ENCODE data around the gene CFI.

CFI gene

GRCh38 chr4:109729718-109730618, 71.8 kb downstream of the CFI start, which contains the start of gene PLA2G12A:
Gene PLA2G12A (minus strand): TSS chr4:109730070. CDS start chr4:109729809, 261 bp downstream.
- peak; percentile 77 for DNase-seq

DNA sequence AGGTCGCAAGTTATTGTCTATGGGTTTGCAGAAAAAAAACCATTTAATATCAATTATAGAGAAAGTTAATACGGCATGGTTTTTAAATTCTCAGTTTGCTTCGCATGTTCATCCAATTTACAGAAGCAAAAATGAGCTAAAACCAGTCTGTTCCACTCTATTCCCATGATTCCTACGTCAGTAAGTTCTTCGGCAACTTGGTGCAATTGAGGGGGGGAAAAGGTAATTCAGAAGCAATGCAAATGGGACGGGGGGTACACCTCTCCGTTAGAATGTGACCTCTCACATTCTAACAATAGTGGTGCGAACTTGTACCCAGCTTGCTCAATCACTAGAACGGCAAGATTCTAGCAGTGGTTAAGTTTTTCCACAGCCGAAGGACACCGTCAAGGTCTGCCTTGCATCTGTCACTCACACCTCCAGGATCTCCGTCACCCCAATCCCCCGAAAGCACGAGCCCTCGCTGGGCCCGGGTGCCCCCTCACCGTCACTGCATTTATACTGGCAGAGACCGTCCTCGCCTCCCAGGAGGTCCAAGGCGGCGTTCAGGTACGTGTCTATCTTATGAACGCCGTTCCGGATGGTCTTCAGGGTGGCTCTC, 72.6 kb downstream of the CFI start:
- DNase-seq: peak; percentile 45

DNA sequence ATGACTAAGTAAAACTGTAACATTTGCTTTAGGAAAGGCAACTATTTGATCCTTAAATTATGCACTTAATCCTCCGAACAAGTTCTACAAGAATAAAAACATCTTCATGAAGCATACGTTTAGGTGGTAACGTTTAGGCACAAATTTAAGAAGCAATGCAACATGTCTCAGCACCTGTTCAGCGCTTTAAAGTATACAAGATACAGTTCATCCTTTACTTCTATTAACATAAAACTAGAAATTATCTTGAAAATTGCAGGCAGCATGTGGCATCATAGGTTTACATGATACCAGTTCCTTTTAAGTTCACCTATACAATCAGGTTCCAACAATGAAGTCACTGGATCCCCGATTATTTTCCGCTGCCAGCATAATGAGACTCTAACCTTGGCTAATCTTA, 73.4 kb downstream of the CFI start:
- DNase-seq: no peak

GRCh38 chr4:109723110-109723509, 78.7 kb downstream of the CFI start:
- DNase-seq: no peak

DNA sequence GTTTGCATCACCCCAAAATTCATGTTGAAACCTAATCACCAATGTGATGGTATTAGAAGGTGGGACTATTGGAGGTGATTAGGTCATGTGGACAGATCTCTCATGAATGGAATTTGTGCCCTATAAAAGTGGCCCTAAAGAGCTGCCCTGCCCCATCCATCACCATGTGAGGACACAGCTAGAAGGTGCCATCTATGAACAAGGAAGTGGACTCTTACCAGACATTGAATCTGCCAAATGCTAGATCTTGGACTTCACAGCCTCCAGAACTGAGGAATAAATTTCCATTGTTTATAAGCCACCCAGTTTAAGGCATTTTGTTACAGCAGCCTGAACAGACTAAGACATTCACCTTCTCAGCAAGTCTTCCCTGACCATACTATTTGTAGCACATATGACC, 79.4 kb downstream of the CFI start:
- no peak for DNase-seq

- no peak for DNase-seq
Observed at GRCh38 chr4:109721033-109721432, 80.8 kb downstream of the CFI start.

- DNase-seq: no peak
Observed at GRCh38 chr4:109719604-109720003, 82.2 kb downstream of the CFI start.

DNA sequence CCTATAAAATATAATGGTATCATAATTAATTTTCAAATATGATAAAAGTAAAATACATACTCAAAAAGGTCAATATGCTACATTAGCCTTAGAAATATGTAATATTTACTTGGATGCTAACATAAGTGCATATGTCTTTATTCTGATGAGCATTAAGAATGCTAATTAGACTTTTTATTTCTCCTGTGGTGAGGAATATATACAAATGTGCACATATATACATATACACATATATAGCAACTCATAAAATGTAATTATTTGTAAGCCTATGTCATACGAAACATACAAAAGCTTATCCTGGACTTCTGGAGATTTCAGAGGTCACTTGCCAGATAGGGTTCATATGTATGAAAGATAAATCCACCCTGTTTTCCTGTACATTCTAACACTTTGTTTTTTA, 83.0 kb downstream of the CFI start:
- no peak for DNase-seq

DNA sequence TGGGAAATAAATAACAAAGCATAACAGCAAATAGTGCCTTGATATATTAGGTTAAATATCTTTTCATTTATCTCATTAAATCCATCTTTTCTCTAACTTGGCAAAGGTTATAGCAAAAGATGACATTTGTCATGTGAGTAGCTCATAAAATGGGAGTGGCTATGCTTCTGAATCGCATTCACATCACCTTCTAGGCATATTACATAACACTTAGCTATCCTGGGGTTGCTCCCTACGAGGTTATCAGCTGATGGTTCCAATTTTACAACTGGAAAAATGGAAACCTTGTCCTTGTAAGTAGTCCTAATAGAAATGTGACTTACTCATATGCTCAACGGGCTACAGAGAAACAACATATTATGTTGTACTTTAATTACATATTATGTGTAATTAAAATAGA, 88.3 kb downstream of the CFI start:
- DNase-seq: no peak

GRCh38 chr4:109708990-109709389, 92.8 kb downstream of the CFI start:
- DNase-seq: no peak

GRCh38 chr4:109708435-109708834, 93.4 kb downstream of the CFI start:
- no peak for DNase-seq

- DNase-seq: no peak
Observed at GRCh38 chr4:109703664-109704361, 98.0 kb downstream of the CFI start.

GRCh38 chr4:109702950-109703663, 98.7 kb downstream of the CFI start, which contains the start of gene CASP6:
Gene CASP6 (minus strand): TSS chr4:109703445. CDS start chr4:109703395, 50 bp downstream.
- peak; percentile 78 for DNase-seq

GRCh38 chr4:109701566-109702410, 100.0 kb downstream of the CFI start:
- DNase-seq: no peak

DNA sequence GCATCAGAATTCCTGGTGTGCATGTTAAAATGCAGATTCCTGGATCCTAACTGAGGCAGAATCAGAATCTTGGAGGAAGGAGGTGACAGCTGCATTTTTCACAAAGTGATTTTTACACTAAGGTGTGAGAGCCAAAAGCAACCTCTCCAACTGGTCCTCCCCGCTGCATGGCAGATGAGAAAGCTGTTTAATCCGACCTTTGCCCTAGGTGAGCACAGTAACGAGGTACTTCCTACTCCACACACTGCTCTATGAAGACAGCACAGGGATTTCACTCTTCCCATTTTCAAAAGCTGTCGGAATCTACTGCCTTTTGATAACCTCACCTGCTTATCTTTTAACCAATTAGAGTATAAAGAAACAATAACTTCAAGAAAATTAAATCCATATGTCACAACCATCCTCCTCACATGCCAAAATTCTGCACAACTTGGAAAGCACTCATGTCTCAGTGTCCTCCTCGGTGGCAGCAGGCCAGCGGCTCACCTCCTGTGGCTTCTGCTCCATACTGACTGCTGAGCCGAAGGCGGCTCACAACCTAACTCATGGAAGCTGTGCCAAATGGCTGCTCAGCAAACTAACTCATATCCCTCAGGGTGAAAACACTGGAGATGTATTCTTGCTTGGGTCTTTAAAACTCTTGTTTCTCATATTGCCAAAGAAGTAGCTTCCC, 102.1 kb downstream of the CFI start:
- DNase-seq: no peak

DNA sequence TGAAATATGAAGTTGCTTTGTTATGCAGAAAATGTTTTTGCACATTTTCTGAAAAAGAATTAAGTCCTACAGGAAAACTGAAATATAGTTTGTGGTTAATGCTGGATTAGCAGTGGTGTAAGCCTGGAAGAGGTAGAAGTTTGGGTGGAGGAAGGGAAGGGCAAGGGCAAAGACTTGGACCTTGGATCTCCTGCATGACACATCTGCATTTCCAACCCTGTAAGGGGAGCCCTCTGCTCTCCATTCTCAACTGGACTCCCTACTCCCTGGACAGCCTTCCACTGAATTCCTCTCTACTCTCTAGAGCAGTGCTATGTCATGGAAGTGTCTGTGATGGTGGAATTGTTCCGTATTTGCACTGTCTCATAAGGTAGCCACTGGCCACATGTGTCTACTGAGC, 103.1 kb downstream of the CFI start:
- no peak for DNase-seq

DNA sequence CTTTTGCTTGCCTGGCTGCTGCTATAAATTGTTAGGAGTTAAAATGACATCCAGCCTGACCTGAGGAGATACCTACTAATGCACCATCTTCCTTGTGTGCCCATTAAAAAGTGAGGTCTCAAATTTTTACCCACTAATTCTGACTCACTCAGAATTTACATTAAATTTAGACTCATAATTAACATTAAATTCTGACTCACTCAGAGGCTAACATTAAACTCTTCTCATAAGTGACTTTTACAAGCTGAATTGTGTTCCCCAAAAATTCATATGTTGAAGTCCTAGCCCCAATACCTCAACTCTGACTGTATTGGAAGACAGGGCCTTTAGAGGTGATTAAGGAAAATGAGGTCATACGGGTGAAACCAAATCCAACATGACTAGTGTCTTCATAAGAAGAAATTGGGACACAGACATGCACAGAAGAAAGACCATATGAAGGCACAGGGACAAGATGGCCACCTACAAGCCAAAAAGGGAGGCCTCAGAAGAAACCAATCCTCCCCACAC, 110.3 kb downstream of the CFI start:
- DNase-seq: no peak

Measured in stimulated activated CD4-positive, alpha-beta T cell treated with anti-CD3 and anti-CD28 coated beads, Interleukin-15, amount 100 ng/mL, for 24 hours (primary cell).